ENCODE measurements around the gene NOS3. TPM values are rescaled to one million over a fixed set of nuclear protein-coding genes. Genes with fewer than 3 reads are reported as not detected.

The NOS3 gene
- total RNA-seq, 1 experiment from 2014 or later, result 0.30 TPM

DNA sequence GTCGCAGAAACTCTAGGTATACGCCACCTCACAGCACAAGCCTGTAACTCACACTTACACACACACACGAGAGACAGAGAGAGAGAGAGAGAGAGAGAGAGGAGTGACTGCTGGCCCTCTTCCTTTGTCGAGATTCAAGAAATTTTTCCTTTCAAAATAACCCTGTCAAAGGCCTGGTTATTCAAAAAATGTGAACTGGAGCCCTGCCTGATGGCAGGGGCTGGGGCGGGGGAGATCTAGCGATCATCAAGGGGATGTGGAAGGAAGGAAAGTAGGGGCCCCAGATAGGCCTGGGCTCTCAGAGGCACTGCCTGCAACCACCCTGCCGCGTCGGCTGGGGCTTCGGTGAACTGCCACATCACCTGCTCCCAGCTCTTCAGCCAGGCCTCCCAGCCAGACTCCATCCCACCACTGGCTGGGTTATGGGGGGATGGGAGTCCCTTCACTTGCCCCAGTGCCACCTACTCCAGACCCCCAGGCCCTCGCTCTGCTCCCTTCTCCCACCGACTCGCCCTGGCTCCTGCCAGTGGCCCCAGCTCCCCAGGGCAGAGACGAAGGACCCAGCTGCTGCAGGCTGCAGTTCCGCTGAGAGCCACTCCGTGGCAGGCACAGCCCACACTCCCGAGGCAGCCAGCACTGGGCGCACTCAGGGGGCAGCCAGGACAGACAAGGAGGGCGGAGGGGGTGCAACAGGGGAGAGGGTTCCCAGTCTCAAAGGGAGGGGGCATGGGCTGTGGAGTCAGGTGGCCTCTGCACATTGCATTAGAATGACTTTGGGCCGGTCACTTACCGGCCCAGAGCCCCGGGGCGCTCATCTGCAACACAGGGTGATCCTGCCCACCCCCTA is 28.0 kb upstream of the NOS3 start:
- H3K9me3 Mint-ChIP-seq (ENCODE audit: unreplicated experiment), result no peaks in the 10 kb centered on the region
- H3K4me3 Mint-ChIP-seq (ENCODE audit: unreplicated experiment), result no peak overlapping the region
- H3K36me3 Mint-ChIP-seq (ENCODE audit: insufficient read depth, unreplicated experiment), result no peaks in the 10 kb centered on the region
- DNase-seq (ENCODE audit: unreplicated experiment), result peak; percentile 31
- CTCF ChIA-PET, result interaction anchor here (0.6 to 2.6 kb wide), 40 partner anchors 8 to 1666 kb away, joined by 3 to 18 read pairs (median 4); no protein-coding TSS in a partner anchor
- H3K27me3 Mint-ChIP-seq (ENCODE audit: insufficient read depth, unreplicated experiment), result peaks cover 32% of the 10 kb centered on the region
- H3K27ac Mint-ChIP-seq (ENCODE audit: low read depth, unreplicated experiment), result no peak overlapping the region
- BruUV-seq (replicated peaks), result no TSS peak
- intact Hi-C loops (cut with micrococcal nuclease), result loop anchor here (1.0 to 2.0 kb wide), 2 partner anchors 24 to 210 kb away; no protein-coding TSS in a partner anchor
- peak; percentile 92 for TF ChIP-seq CTCF (IDR thresholded peaks at IDR 0.05; ENCODE audit: unreplicated experiment)
- H3K4me1 Mint-ChIP-seq (ENCODE audit: insufficient read depth, unreplicated experiment), result no peaks in the 10 kb centered on the region
- POLR2A ChIA-PET, result interaction anchor here (1.0 kb wide), 1 partner anchor 21 kb away, joined by 3 read pairs; no protein-coding TSS in a partner anchor

DNA sequence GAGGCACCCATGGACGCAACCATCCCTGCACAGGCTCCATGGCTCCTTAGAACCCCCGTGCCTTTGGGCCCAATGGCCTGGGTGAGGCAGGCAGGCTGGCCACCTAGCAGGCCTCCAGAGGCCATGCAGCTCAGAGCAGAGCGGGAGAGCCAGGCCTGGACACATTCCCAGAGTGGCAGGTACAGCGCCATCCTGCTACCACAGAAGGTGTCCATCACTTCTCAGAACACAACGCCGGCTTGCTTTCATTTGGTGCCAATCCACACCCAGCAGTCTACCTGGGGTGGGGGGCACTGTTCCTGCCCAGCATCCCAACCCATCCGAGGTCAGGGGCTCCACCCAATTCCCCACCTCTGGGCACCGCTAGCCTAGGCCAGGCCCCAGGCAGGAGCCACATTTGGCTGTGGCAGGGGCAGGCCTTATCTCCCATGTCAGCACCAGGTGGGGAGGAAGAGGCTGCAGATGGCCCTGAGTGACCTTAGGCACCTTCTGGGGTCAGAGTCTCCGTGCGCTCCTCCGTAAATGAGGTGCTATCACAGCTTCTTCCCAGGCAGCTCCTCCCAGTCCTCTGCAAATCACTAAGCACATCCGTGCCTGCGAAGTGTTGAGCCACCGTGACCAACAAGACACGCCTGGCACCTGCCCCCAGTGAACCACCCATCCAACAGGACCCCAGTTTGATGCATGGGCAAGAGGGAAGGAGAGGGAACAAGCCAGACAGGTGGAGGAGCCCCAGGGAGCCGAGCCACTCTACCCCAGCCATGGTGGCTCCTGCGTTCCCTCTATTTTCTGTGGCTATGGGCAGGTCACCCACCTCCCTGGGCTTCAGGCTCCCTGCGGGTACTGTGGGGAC is 26.9 kb upstream of the NOS3 start:
- Mint-ChIP-seq H3K4me1 (ENCODE audit: insufficient read depth, unreplicated experiment) (no peaks in the 10 kb centered on the region), H3K9me3 (ENCODE audit: unreplicated experiment) (no peaks in the 10 kb centered on the region), H3K4me3 (ENCODE audit: unreplicated experiment) (no peak overlapping the region), H3K36me3 (ENCODE audit: insufficient read depth, unreplicated experiment) (no peaks in the 10 kb centered on the region), H3K27ac (ENCODE audit: low read depth, unreplicated experiment) (no peak overlapping the region), H3K27me3 (ENCODE audit: insufficient read depth, unreplicated experiment) (peaks cover 43% of the 10 kb centered on the region)
- CTCF ChIA-PET, result interaction anchor here (0.6 to 2.6 kb wide), 21 partner anchors 11 to 1667 kb away, joined by 3 to 18 read pairs (median 4); no protein-coding TSS in a partner anchor
- DNase-seq (ENCODE audit: unreplicated experiment), result no peak
- no peak for TF ChIP-seq CTCF (IDR thresholded peaks at IDR 0.05; ENCODE audit: unreplicated experiment)
- no TSS peak for BruUV-seq (replicated peaks)
- POLR2A ChIA-PET, result no interaction called here
- intact Hi-C loops (cut with micrococcal nuclease), result loop anchor here (1.0 to 2.0 kb wide), 2 partner anchors 22 to 209 kb away; no protein-coding TSS in a partner anchor

- TF ChIP-seq CTCF (IDR thresholded peaks at IDR 0.05; ENCODE audit: unreplicated experiment), result no peak
- peaks cover 40% of the 10 kb centered on the region for H3K27me3 Mint-ChIP-seq (ENCODE audit: insufficient read depth, unreplicated experiment)
- no peaks in the 10 kb centered on the region for H3K9me3 Mint-ChIP-seq (ENCODE audit: unreplicated experiment)
- ChIA-PET POLR2A (no interaction called here), CTCF (interaction anchor here (0.6 to 1.3 kb wide), 5 partner anchors 13 to 146 kb away, joined by 4 to 6 read pairs (median 5); no protein-coding TSS in a partner anchor)
- no TSS peak for BruUV-seq (replicated peaks)
- intact Hi-C loops (cut with micrococcal nuclease), result loop anchor here (5.0 kb wide), 2 partner anchors 53 to 148 kb away; no protein-coding TSS in a partner anchor
- no peaks in the 10 kb centered on the region for H3K4me1 Mint-ChIP-seq (ENCODE audit: insufficient read depth, unreplicated experiment)
- H3K27ac Mint-ChIP-seq (ENCODE audit: low read depth, unreplicated experiment), result no peak overlapping the region
- no peak overlapping the region for H3K4me3 Mint-ChIP-seq (ENCODE audit: unreplicated experiment)
- DNase-seq (ENCODE audit: unreplicated experiment), result no peak
- no peaks in the 10 kb centered on the region for H3K36me3 Mint-ChIP-seq (ENCODE audit: insufficient read depth, unreplicated experiment)
These were observed 26.2 kb upstream of the NOS3 start for GRCh38 chr7:150964593-150965111.

All from MCF 10A (cell line).